Activated CD4-positive, CD25-positive, alpha-beta regulatory T cell treated with anti-CD3 and anti-CD28 coated beads, Interleukin-2, amount 50 U/mL, for 24 hours (primary cell): Measurements from ENCODE around the gene WWTR1.

Experiments
- ATAC-seq, 2 donors: fragments of 150-1000 bp; cut with Tn5 transposase; one replicate each; pipeline ENCODE4 v1.10.0; 2021; ENCODE audit warnings: mild to moderate bottlenecking in 1 of 2, moderate library complexity in 1 of 2

The WWTR1 gene

GRCh38 chr3:149621218-149622005, 36.4 kb downstream of the WWTR1 start:
- no peak for ATAC-seq

- no peak for ATAC-seq
These were observed 37.4 kb downstream of the WWTR1 start for GRCh38 chr3:149620291-149621020.

- no peak for ATAC-seq
These were observed 38.7 kb downstream of the WWTR1 start for GRCh38 chr3:149619136-149619535.

- no peak for ATAC-seq
These were observed 39.4 kb downstream of the WWTR1 start for GRCh38 chr3:149618151-149619123.

GRCh38 chr3:149615731-149616221, 42.0 kb downstream of the WWTR1 start:
- no peak for ATAC-seq

GRCh38 chr3:149613988-149614387, 43.8 kb downstream of the WWTR1 start:
- ATAC-seq = no peak

GRCh38 chr3:149612456-149612855, 45.4 kb downstream of the WWTR1 start:
- ATAC-seq = no peak

- ATAC-seq = no peak
These were observed 46.7 kb downstream of the WWTR1 start for GRCh38 chr3:149611149-149611548.

- ATAC-seq = no peak
These were observed 47.3 kb downstream of the WWTR1 start for GRCh38 chr3:149610351-149611105.

GRCh38 chr3:149609595-149609994, 48.2 kb downstream of the WWTR1 start:
- no peak for ATAC-seq

GRCh38 chr3:149608987-149609386, 48.8 kb downstream of the WWTR1 start:
- ATAC-seq = no peak

- no peak for ATAC-seq
These were observed 51.9 kb downstream of the WWTR1 start for GRCh38 chr3:149605902-149606301.

- no peak for ATAC-seq
These were observed 53.5 kb downstream of the WWTR1 start for GRCh38 chr3:149604125-149604875.

- no peak for ATAC-seq
These were observed 54.4 kb downstream of the WWTR1 start for GRCh38 chr3:149603126-149604074.

GRCh38 chr3:149600634-149601033, 57.2 kb downstream of the WWTR1 start:
- no peak for ATAC-seq

GRCh38 chr3:149599236-149599635, 58.6 kb downstream of the WWTR1 start:
- ATAC-seq = no peak

GRCh38 chr3:149596134-149596770, 61.6 kb downstream of the WWTR1 start:
- ATAC-seq = no peak

GRCh38 chr3:149593418-149594160, 64.2 kb downstream of the WWTR1 start:
- ATAC-seq = no peak

- no peak for ATAC-seq
These were observed 65.0 kb downstream of the WWTR1 start for GRCh38 chr3:149592758-149593240.
